ENCODE measurements around the gene HSPA12B. TPM values are rescaled to one million over a fixed set of nuclear protein-coding genes. Genes with fewer than 3 reads are reported as not detected.

Gene HSPA12B
- polyA plus RNA-seq, 1 donor from 2014 or later, result not detected

DNA sequence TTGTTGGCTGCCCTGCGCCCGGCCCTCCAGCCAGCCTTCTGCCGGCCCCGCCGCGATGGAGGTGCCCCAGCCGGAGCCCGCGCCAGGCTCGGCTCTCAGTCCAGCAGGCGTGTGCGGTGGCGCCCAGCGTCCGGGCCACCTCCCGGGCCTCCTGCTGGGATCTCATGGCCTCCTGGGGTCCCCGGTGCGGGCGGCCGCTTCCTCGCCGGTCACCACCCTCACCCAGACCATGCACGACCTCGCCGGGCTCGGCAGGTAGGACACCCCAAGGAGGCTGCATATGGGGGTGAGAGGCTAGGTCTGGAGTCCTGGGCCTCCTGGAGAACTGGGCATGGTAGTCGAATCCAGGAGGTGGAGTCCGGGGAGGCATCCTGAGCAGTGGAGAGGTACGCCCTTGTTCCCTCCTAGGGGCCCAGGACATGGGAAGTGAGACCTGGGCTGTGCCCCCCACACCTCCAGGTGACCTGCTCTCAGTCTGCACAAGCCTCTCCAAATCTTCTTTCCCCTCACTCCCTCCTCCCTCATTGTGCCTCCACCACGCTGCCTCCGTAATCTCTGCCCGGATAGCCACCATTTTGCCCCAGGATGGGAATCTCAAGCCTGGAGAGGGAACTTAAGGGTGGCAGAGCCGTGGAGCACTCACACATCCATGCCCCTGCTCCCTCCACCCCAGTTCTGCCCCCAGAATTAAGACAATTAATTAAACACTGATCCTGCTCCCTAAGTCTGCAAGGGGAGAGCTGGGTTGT is 64.2 kb downstream of the HSPA12B start:
- Histone ChIP-seq H3K36me3 (ENCODE audit: insufficient read depth, low read length) (no peaks in the 10 kb centered on the region), H3K4me2 (ENCODE audit: low read length) (no peak overlapping the region), H3K79me2 (replicated peaks; ENCODE audit: insufficient read depth, low read length) (no peaks in the 10 kb centered on the region), H4K20me1 (ENCODE audit: insufficient read depth) (no peaks in the 10 kb centered on the region), H3K9ac (ENCODE audit: low read length) (no peak overlapping the region), H3K9me3 (ENCODE audit: low read length) (no peaks in the 10 kb centered on the region), H2AFZ (ENCODE audit: low read depth, low read length) (no peak overlapping the region), H3K27me3 (ENCODE audit: insufficient read depth, low read depth, low read length) (no peaks in the 10 kb centered on the region), H3K27ac (ENCODE audit: low read length) (no peak overlapping the region), H3K9me2 (ENCODE audit: insufficient read depth, low read length) (no peaks in the 10 kb centered on the region), H3K4me3 (ENCODE audit: low read length) (peak overlapping the region; percentile 79), H3F3A (ENCODE audit: insufficient read depth, low read length, poor library complexity, severe bottlenecking) (no peaks in the 10 kb centered on the region)
- TF ChIP-seq, protein P1, sequence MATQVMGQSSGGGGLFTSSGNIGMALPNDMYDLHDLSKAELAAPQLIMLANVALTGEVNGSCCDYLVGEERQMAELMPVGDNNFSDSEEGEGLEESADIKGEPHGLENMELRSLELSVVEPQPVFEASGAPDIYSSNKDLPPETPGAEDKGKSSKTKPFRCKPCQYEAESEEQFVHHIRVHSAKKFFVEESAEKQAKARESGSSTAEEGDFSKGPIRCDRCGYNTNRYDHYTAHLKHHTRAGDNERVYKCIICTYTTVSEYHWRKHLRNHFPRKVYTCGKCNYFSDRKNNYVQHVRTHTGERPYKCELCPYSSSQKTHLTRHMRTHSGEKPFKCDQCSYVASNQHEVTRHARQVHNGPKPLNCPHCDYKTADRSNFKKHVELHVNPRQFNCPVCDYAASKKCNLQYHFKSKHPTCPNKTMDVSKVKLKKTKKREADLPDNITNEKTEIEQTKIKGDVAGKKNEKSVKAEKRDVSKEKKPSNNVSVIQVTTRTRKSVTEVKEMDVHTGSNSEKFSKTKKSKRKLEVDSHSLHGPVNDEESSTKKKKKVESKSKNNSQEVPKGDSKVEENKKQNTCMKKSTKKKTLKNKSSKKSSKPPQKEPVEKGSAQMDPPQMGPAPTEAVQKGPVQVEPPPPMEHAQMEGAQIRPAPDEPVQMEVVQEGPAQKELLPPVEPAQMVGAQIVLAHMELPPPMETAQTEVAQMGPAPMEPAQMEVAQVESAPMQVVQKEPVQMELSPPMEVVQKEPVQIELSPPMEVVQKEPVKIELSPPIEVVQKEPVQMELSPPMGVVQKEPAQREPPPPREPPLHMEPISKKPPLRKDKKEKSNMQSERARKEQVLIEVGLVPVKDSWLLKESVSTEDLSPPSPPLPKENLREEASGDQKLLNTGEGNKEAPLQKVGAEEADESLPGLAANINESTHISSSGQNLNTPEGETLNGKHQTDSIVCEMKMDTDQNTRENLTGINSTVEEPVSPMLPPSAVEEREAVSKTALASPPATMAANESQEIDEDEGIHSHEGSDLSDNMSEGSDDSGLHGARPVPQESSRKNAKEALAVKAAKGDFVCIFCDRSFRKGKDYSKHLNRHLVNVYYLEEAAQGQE (IDR thresholded peaks at IDR 0.05; ENCODE audit: borderline replicate concordance), result no peak
- TF ChIP-seq RAD21 (conservative IDR thresholded peaks at IDR 0.05), result no peak
- no peak for TF ChIP-seq EP300 (conservative IDR thresholded peaks at IDR 0.05; ENCODE audit: poor library complexity, severe bottlenecking)
- TF ChIP-seq, protein P2, sequence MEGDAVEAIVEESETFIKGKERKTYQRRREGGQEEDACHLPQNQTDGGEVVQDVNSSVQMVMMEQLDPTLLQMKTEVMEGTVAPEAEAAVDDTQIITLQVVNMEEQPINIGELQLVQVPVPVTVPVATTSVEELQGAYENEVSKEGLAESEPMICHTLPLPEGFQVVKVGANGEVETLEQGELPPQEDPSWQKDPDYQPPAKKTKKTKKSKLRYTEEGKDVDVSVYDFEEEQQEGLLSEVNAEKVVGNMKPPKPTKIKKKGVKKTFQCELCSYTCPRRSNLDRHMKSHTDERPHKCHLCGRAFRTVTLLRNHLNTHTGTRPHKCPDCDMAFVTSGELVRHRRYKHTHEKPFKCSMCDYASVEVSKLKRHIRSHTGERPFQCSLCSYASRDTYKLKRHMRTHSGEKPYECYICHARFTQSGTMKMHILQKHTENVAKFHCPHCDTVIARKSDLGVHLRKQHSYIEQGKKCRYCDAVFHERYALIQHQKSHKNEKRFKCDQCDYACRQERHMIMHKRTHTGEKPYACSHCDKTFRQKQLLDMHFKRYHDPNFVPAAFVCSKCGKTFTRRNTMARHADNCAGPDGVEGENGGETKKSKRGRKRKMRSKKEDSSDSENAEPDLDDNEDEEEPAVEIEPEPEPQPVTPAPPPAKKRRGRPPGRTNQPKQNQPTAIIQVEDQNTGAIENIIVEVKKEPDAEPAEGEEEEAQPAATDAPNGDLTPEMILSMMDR (IDR thresholded peaks at IDR 0.05; ENCODE audit: poor library complexity, severe bottlenecking), result no peak
- no peak for TF ChIP-seq POLR2AphosphoS5 (IDR thresholded peaks at IDR 0.05)
- TF ChIP-seq EZH2 (IDR thresholded peaks at IDR 0.05; ENCODE audit: borderline replicate concordance, insufficient read depth, low read length, poor library complexity, severe bottlenecking), result no peak
- TF ChIP-seq SMC3 (conservative IDR thresholded peaks at IDR 0.05; ENCODE audit: poor library complexity), result no peak
- no peak for TF ChIP-seq TAF1 (IDR thresholded peaks at IDR 0.05; ENCODE audit: low read depth)
- no peak for TF ChIP-seq MXI1 (conservative IDR thresholded peaks at IDR 0.05; ENCODE audit: poor library complexity, severe bottlenecking)

DNA sequence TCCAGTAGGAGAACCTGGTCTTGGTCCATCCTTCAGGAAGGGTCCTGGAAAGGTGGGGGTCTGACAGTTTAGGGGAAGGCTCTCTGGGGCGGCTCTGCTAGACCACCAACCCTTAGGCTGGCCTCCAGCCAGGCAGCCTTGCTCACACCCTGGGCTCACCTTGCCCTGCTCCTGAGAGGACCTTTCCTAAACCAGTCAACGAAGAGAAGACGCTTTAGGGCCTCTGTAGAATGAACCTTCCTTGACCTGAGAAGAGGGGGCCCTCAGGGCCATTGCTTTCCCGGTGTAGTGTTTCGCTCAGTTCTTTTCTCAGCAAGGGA is 64.7 kb downstream of the HSPA12B start:
- no peaks in the 10 kb centered on the region for H3K36me3 ChIP-seq (ENCODE audit: insufficient read depth, low read length)
- no peak overlapping the region for H3K27ac ChIP-seq (ENCODE audit: low read length)
- no peaks in the 10 kb centered on the region for H3K79me2 ChIP-seq (replicated peaks; ENCODE audit: insufficient read depth, low read length)
- H3F3A ChIP-seq (ENCODE audit: insufficient read depth, low read length, poor library complexity, severe bottlenecking), result no peaks in the 10 kb centered on the region
- no peak overlapping the region for H3K4me3 ChIP-seq (ENCODE audit: low read length)
- H3K9me2 ChIP-seq (ENCODE audit: insufficient read depth, low read length), result no peaks in the 10 kb centered on the region
- no peak overlapping the region for H3K4me2 ChIP-seq (ENCODE audit: low read length)
- no peak overlapping the region for H2AFZ ChIP-seq (ENCODE audit: low read depth, low read length)
- no peaks in the 10 kb centered on the region for H3K9me3 ChIP-seq (ENCODE audit: low read length)
- no peaks in the 10 kb centered on the region for H4K20me1 ChIP-seq (ENCODE audit: insufficient read depth)
- no peak overlapping the region for H3K9ac ChIP-seq (ENCODE audit: low read length)
- TF ChIP-seq, protein P1 (IDR thresholded peaks at IDR 0.05; ENCODE audit: borderline replicate concordance), result no peak
- no peak for TF ChIP-seq TAF1 (IDR thresholded peaks at IDR 0.05; ENCODE audit: low read depth)
- no peak for TF ChIP-seq EP300 (conservative IDR thresholded peaks at IDR 0.05; ENCODE audit: poor library complexity, severe bottlenecking)
- no peak for TF ChIP-seq SMC3 (conservative IDR thresholded peaks at IDR 0.05; ENCODE audit: poor library complexity)
- no peak for TF ChIP-seq RAD21 (conservative IDR thresholded peaks at IDR 0.05)
- TF ChIP-seq EZH2 (IDR thresholded peaks at IDR 0.05; ENCODE audit: borderline replicate concordance, insufficient read depth, low read length, poor library complexity, severe bottlenecking), result no peak
- TF ChIP-seq, protein P2 (IDR thresholded peaks at IDR 0.05; ENCODE audit: poor library complexity, severe bottlenecking), result no peak
- no peak for TF ChIP-seq MXI1 (conservative IDR thresholded peaks at IDR 0.05; ENCODE audit: poor library complexity, severe bottlenecking)
- no peak for TF ChIP-seq POLR2AphosphoS5 (IDR thresholded peaks at IDR 0.05)
- no peaks in the 10 kb centered on the region for H3K27me3 ChIP-seq (ENCODE audit: insufficient read depth, low read depth, low read length)
